Stimulated activated CD8-positive, alpha-beta memory T cell treated with anti-CD3 and anti-CD28 coated beads, Interleukin-12 subunit alpha, Interleukin-12 subunit beta, amount 100 ng/mL, for 24 hours (primary cell): ENCODE measurements around the gene PPP1R9A.

Experiments used
- DNase-seq: peaks from one replicate; pipeline ENCODE4 v3.0.0-alpha.2; 2020; ENCODE audit errors: extremely low read depth

Gene PPP1R9A

GRCh38 chr7:95097851-95098250, 190.5 kb downstream of the PPP1R9A start:
- no peak for DNase-seq

- DNase-seq: no peak
These were observed 191.7 kb downstream of the PPP1R9A start for GRCh38 chr7:95099106-95099505.

GRCh38 chr7:95101422-95101821, 194.0 kb downstream of the PPP1R9A start:
- DNase-seq: no peak

GRCh38 chr7:95102662-95103061, 195.3 kb downstream of the PPP1R9A start:
- DNase-seq: no peak

- no peak for DNase-seq
These were observed 197.3 kb downstream of the PPP1R9A start for GRCh38 chr7:95104739-95105138.

- DNase-seq: no peak
These were observed 198.2 kb downstream of the PPP1R9A start for GRCh38 chr7:95105627-95106026.

- no peak for DNase-seq
These were observed 199.0 kb downstream of the PPP1R9A start for GRCh38 chr7:95106401-95106800.

- DNase-seq: no peak
These were observed 203.3 kb downstream of the PPP1R9A start for GRCh38 chr7:95110707-95111106.

GRCh38 chr7:95113590-95113989, 206.2 kb downstream of the PPP1R9A start:
- DNase-seq: no peak

GRCh38 chr7:95126053-95126709, 218.8 kb downstream of the PPP1R9A start:
- DNase-seq: no peak

GRCh38 chr7:95132500-95132899, 225.1 kb downstream of the PPP1R9A start:
- no peak for DNase-seq

- no peak for DNase-seq
These were observed 232.5 kb downstream of the PPP1R9A start for GRCh38 chr7:95139922-95140321.

GRCh38 chr7:95141755-95142154, 234.4 kb downstream of the PPP1R9A start:
- DNase-seq: no peak

GRCh38 chr7:95144256-95144655, 236.9 kb downstream of the PPP1R9A start:
- no peak for DNase-seq

GRCh38 chr7:95155965-95156364, 248.6 kb downstream of the PPP1R9A start:
- DNase-seq: no peak

- no peak for DNase-seq
These were observed 250.0 kb downstream of the PPP1R9A start for GRCh38 chr7:95157381-95157780.

- DNase-seq: no peak
These were observed 262.3 kb downstream of the PPP1R9A start for GRCh38 chr7:95169678-95170077.

GRCh38 chr7:95172420-95172819, 265.0 kb downstream of the PPP1R9A start:
- DNase-seq: no peak

- DNase-seq: no peak
These were observed 283.1 kb downstream of the PPP1R9A start for GRCh38 chr7:95190515-95190914.

GRCh38 chr7:95191795-95192194, 284.4 kb downstream of the PPP1R9A start:
- DNase-seq: no peak

- no peak for DNase-seq
These were observed 291.5 kb downstream of the PPP1R9A start for GRCh38 chr7:95198863-95199262.

- no peak for DNase-seq
These were observed 292.6 kb downstream of the PPP1R9A start for GRCh38 chr7:95199779-95200558.

- DNase-seq: no peak
These were observed 293.3 kb downstream of the PPP1R9A start for GRCh38 chr7:95200741-95201140.
